OCI-LY7 (cell line): Measurements from ENCODE around the gene PIK3R4.

ENCODE experiments used
- EZH2phosphoT487 ChIP-seq: fragments of 200-600 bp; sonication (generic); IDR thresholded peaks from 2 replicates; pipeline ENCODE4 v1.6.1; 2018; ENCODE audit warnings: low read depth, borderline replicate concordance, mild to moderate bottlenecking, mixed run types, antibody characterized with exemption, low read length, moderate library complexity, mixed read lengths
- TF ChIP-seq, protein P1 (sequence below): fragments of 200-600 bp; sonication (generic); conservative IDR thresholded peaks from 2 replicates; pipeline ENCODE4 v1.5.1; 2014; ENCODE audit warnings: mild to moderate bottlenecking, antibody characterized with exemption, low read length, moderate library complexity, mixed read lengths

DNA sequence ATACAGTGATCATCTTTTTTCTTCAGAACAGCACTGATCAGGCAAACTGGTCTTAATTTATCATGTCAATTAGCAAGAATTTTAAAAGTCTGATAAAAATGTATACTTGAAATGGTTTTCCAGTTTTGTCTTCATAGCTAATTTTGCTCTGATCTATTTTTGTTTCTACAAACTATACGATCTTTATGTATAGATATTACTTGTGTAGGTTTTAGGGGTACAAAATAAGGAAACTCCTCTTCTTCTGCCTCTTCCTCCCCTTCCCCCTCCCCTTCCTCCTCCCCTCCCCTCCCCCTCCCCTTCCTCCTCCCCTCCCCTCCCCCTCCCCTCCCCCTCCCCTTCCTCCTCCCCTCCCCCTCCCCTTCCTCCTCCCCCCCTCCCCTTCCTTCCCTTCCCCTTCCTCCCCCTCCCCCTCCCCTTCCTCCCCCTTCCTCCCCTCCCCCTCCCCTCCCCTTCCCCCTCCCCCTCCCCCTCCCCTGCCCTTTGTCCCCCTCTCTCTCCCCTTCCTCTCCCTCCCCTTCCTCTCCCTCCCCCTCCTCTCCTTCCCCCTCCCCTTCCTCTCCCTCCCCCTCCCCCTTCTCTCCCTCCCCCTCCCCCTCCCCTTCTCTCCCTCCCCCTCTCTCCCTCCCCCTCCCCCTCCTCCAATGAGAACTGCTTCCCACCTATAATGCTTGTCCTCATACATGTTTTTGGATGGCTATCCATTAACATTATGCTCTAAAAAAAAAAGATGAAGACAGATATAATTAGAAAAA is 110.0 kb downstream of the PIK3R4 start:
- TF ChIP-seq, protein P1, sequence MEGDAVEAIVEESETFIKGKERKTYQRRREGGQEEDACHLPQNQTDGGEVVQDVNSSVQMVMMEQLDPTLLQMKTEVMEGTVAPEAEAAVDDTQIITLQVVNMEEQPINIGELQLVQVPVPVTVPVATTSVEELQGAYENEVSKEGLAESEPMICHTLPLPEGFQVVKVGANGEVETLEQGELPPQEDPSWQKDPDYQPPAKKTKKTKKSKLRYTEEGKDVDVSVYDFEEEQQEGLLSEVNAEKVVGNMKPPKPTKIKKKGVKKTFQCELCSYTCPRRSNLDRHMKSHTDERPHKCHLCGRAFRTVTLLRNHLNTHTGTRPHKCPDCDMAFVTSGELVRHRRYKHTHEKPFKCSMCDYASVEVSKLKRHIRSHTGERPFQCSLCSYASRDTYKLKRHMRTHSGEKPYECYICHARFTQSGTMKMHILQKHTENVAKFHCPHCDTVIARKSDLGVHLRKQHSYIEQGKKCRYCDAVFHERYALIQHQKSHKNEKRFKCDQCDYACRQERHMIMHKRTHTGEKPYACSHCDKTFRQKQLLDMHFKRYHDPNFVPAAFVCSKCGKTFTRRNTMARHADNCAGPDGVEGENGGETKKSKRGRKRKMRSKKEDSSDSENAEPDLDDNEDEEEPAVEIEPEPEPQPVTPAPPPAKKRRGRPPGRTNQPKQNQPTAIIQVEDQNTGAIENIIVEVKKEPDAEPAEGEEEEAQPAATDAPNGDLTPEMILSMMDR: no peak
- no peak for TF ChIP-seq EZH2phosphoT487
